ENCODE measurements around the gene TMEM248.
A peak's percentile ranks its signal among the peaks of the same experiment; 100 is the strongest.
"Not testable (repeated sequence)": the region's sequence is repeated elsewhere in the genome, so short reads cannot be mapped to it uniquely, and the experiment has no call there.

TMEM248 gene

GRCh38 chr7:66994691-66995049 is 73.6 kb downstream of the TMEM248 start:
- TF ChIP-seq, protein P1, sequence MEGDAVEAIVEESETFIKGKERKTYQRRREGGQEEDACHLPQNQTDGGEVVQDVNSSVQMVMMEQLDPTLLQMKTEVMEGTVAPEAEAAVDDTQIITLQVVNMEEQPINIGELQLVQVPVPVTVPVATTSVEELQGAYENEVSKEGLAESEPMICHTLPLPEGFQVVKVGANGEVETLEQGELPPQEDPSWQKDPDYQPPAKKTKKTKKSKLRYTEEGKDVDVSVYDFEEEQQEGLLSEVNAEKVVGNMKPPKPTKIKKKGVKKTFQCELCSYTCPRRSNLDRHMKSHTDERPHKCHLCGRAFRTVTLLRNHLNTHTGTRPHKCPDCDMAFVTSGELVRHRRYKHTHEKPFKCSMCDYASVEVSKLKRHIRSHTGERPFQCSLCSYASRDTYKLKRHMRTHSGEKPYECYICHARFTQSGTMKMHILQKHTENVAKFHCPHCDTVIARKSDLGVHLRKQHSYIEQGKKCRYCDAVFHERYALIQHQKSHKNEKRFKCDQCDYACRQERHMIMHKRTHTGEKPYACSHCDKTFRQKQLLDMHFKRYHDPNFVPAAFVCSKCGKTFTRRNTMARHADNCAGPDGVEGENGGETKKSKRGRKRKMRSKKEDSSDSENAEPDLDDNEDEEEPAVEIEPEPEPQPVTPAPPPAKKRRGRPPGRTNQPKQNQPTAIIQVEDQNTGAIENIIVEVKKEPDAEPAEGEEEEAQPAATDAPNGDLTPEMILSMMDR (IDR thresholded peaks at IDR 0.05; ENCODE audit: low read depth, low read length) = peak; percentile 14
- peak overlapping the region; percentile 69 to 72 for H3K4me3 ChIP-seq (replicated peaks in 1 of 2; ENCODE audit: low read depth in 2 of 2, low read length in 2 of 2)
- DNase-seq (ENCODE audit: low read depth in 2 of 2) = peak; percentile 84 to 90

- H3K4me3 ChIP-seq (replicated peaks in 1 of 2; ENCODE audit: low read depth in 2 of 2, low read length in 2 of 2) = peak within 1 kb of the TSS; percentile 69 to 72
- DNase-seq (ENCODE audit: low read depth in 2 of 2) = peak; percentile 99 to 100
These were observed 74.2 kb downstream of the TMEM248 start, which contains the start of gene SBDS for GRCh38 chr7:66995050-66995776. SBDS (minus strand) TSS chr7:66995586; CDS start chr7:66995417, 169 bp downstream.

GRCh38 chr7:66996444-66997191 is 75.6 kb downstream of the TMEM248 start, which contains the start of gene TYW1:
TYW1 (plus strand) TSS chr7:66996833; CDS start chr7:66996979, 146 bp downstream.
- DNase-seq (ENCODE audit: low read depth in 2 of 2) = peak; percentile 98 to 99
- peak within 1 kb of the TSS; percentile 71 to 72 for H3K4me3 ChIP-seq (replicated peaks in 1 of 2; ENCODE audit: low read depth in 2 of 2, low read length in 2 of 2)

DNA sequence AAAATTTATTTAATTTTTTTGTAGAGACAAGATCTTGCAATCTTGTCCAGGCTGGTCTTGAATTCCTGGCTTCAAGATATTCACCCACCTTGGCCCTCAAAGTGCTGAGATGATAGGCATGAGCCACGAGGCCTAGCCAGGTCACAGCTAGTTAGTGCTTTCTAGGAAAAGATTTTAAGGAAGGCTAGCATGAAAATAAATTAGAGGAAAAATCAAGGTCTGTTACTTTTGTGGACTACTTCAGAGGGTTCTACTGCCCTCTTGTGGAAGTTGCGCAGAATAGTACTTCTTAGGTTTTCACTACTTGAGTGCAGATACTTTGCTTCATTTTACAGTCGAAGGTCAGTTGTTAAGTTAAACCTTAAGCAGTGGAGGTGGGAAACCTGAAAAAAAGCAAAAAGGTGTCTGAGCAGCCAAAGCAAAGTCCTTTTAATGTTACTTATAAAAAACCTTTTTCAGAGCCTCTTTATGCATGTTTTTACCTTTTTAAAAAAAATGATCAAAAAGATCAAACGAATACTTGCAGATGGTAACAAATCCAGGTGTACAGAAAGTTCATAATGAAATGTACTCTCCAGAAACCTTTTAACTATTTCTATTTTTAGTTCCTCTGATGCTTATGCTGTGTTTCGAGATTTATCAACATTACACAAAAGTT is 79.7 kb downstream of the TMEM248 start:
- not testable (repeated sequence) for H3K4me3 ChIP-seq (replicated peaks in 1 of 2; ENCODE audit: low read depth in 2 of 2, low read length in 2 of 2)
- DNase-seq (ENCODE audit: low read depth in 2 of 2) = peak; percentile 19
- TF ChIP-seq, protein P1 (IDR thresholded peaks at IDR 0.05; ENCODE audit: low read depth, low read length) = peak; percentile 5

- not testable (repeated sequence) for DNase-seq (ENCODE audit: low read depth in 2 of 2); H3K4me3 ChIP-seq (replicated peaks in 1 of 2; ENCODE audit: low read depth in 2 of 2, low read length in 2 of 2)
These were observed 83.1 kb downstream of the TMEM248 start for GRCh38 chr7:67004145-67004544.

GRCh38 chr7:67006965-67007364 is 85.9 kb downstream of the TMEM248 start:
- TF ChIP-seq, protein P1 (IDR thresholded peaks at IDR 0.05; ENCODE audit: low read depth, low read length) = no peak
- DNase-seq (ENCODE audit: low read depth in 2 of 2) = no peak
- H3K4me3 ChIP-seq (replicated peaks in 1 of 2; ENCODE audit: low read depth in 2 of 2, low read length in 2 of 2) = no peak overlapping the region
